MM.1S (cell line): ENCODE results near the gene CASKIN1.

Source experiments
- DNase-seq: peaks from one replicate; pipeline ENCODE4 v3.0.0-alpha.2; 2015
- H2AFZ ChIP-seq: fragments of 300-600 bp; sonication (generic); 2 replicates; pipeline ENCODE4 v1.6.0; 2016; ENCODE audit warnings: antibody characterized with exemption, low read length
- H3F3A ChIP-seq: fragments of 300-600 bp; sonication (generic); 2 replicates; pipeline ENCODE4 v1.6.1; 2016; ENCODE audit warnings: mild to moderate bottlenecking, antibody characterized with exemption, low read length, moderate library complexity, mixed read lengths; ENCODE audit not compliant: insufficient read depth
- H3K27ac ChIP-seq: fragments of 300-600 bp; sonication (generic); 2 replicates; pipeline ENCODE4 v1.5.1; 2016; ENCODE audit warnings: mild to moderate bottlenecking, low read length
- H3K27me3 ChIP-seq: fragments of 300-600 bp; sonication (generic); replicated peaks from 2 replicates; pipeline ENCODE4 v1.6.0; 2016; ENCODE audit warnings: low read length; ENCODE audit not compliant: insufficient read depth
- H3K36me3 ChIP-seq: fragments of 300-600 bp; sonication (generic); replicated peaks from 2 replicates; pipeline ENCODE4 v1.6.1; 2016; ENCODE audit warnings: mild to moderate bottlenecking, low read length, mixed read lengths; ENCODE audit not compliant: insufficient read depth
- H3K4me1 ChIP-seq: fragments of 300-600 bp; sonication (generic); 2 replicates; pipeline ENCODE4 v1.6.1; 2016; ENCODE audit warnings: low read length, mixed read lengths
- H3K4me2 ChIP-seq: fragments of 300-600 bp; sonication (generic); 2 replicates; pipeline ENCODE4 v1.6.0; 2016; ENCODE audit warnings: low read depth, low read length
- H3K4me3 ChIP-seq: fragments of 300-600 bp; sonication (generic); 2 replicates; pipeline ENCODE4 v1.5.1; 2016; ENCODE audit warnings: low read length, mixed read lengths
- H3K79me2 ChIP-seq: fragments of 300-600 bp; sonication (generic); 2 replicates; pipeline ENCODE4 v1.6.1; 2016; ENCODE audit warnings: mixed run types, low read length, mixed read lengths
- H3K9ac ChIP-seq: fragments of 300-600 bp; sonication (generic); 2 replicates; pipeline ENCODE4 v1.6.1; 2016; ENCODE audit warnings: low read length, mixed read lengths
- H3K9me2 ChIP-seq: fragments of 300-600 bp; sonication (generic); replicated peaks from 2 replicates; pipeline ENCODE4 v1.6.1; 2016; ENCODE audit warnings: mild to moderate bottlenecking, low read length, mixed read lengths; ENCODE audit not compliant: insufficient read depth
- H3K9me3 ChIP-seq: fragments of 300-600 bp; sonication (generic); replicated peaks from 2 replicates; pipeline ENCODE4 v1.6.1; 2016; ENCODE audit warnings: mild to moderate bottlenecking, low read length, mixed read lengths; ENCODE audit not compliant: insufficient read depth
- H4K20me1 ChIP-seq: fragments of 300-600 bp; sonication (generic); 2 replicates; pipeline ENCODE4 v1.6.1; 2016; ENCODE audit warnings: mild to moderate bottlenecking, low read length, moderate library complexity, mixed read lengths; ENCODE audit not compliant: insufficient read depth
- CTCF ChIP-seq: fragments of 300-600 bp; sonication (generic); IDR thresholded peaks from 2 replicates; pipeline ENCODE4 v1.5.1; 2016; ENCODE audit warnings: antibody characterized with exemption, low read length, mixed read lengths
- EZH2 ChIP-seq: fragments of 300-600 bp; sonication (generic); optimal IDR thresholded peaks from 2 replicates; pipeline ENCODE3; 2017; ENCODE audit warnings: low read depth, mild to moderate bottlenecking, antibody characterized with exemption, low read length, mixed read lengths
- EZH2phosphoT487 ChIP-seq: fragments of 300-600 bp; sonication (generic); IDR thresholded peaks from 2 replicates; pipeline ENCODE4 v1.6.1; 2018; ENCODE audit warnings: antibody characterized with exemption, low read length

Gene CASKIN1

GRCh38 chr16:2197765-2198164 lies 1.4 kb upstream of the CASKIN1 start:
- Histone ChIP-seq H3K9me3 (no peaks in the 10 kb centered on the region), H3K27me3 (peaks cover 83% of the 10 kb centered on the region), H3F3A (no peaks in the 10 kb centered on the region), H3K4me3 (no peak overlapping the region), H3K9ac (no peak overlapping the region), H3K36me3 (no peaks in the 10 kb centered on the region), H3K9me2 (no peaks in the 10 kb centered on the region), H3K27ac (no peak overlapping the region), H3K79me2 (no peaks in the 10 kb centered on the region), H3K4me1 (no peaks in the 10 kb centered on the region), H3K4me2 (no peak overlapping the region), H2AFZ (no peak overlapping the region), H4K20me1 (no peaks in the 10 kb centered on the region)
- TF ChIP-seq CTCF = no peak
- no peak for TF ChIP-seq EZH2phosphoT487
- TF ChIP-seq EZH2 = no peak
- DNase-seq = no peak

- Histone ChIP-seq H3K36me3 (no peaks in the 10 kb centered on the region), H3K4me3 (no peak overlapping the region), H3K9me3 (no peaks in the 10 kb centered on the region), H3K27me3 (peaks cover 87% of the 10 kb centered on the region), H4K20me1 (no peaks in the 10 kb centered on the region), H3K27ac (no peak overlapping the region), H3K79me2 (no peaks in the 10 kb centered on the region), H3K4me1 (no peaks in the 10 kb centered on the region), H3K9me2 (no peaks in the 10 kb centered on the region), H3F3A (no peaks in the 10 kb centered on the region), H3K9ac (no peak overlapping the region), H3K4me2 (no peak overlapping the region), H2AFZ (no peak overlapping the region)
- DNase-seq = no peak
- no peak for TF ChIP-seq EZH2phosphoT487
- peak; percentile 52 for TF ChIP-seq EZH2
Observed at GRCh38 chr16:2196981-2197511, 641 bp upstream of the CASKIN1 start.

- no peaks in the 10 kb centered on the region for H3K79me2 ChIP-seq
- H3K4me1 ChIP-seq = no peaks in the 10 kb centered on the region
- H2AFZ ChIP-seq = no peak overlapping the region
- H3K27me3 ChIP-seq = peaks cover 91% of the 10 kb centered on the region
- DNase-seq = no peak
- H3K36me3 ChIP-seq = no peaks in the 10 kb centered on the region
- no peak overlapping the region for H3K27ac ChIP-seq
- no peak overlapping the region for H3K4me3 ChIP-seq
- H3F3A ChIP-seq = no peaks in the 10 kb centered on the region
- TF ChIP-seq EZH2phosphoT487 (no peak), EZH2 (peak; percentile 60)
- no peaks in the 10 kb centered on the region for H3K9me2 ChIP-seq
- H3K4me2 ChIP-seq = no peak overlapping the region
- H4K20me1 ChIP-seq = no peaks in the 10 kb centered on the region
- H3K9me3 ChIP-seq = no peaks in the 10 kb centered on the region
- H3K9ac ChIP-seq = no peak overlapping the region
Observed at GRCh38 chr16:2195322-2196161, 863 bp downstream of the CASKIN1 start.

- H3K4me1 ChIP-seq = no peaks in the 10 kb centered on the region
- no peak overlapping the region for H3K4me2 ChIP-seq
- H3K27me3 ChIP-seq = peaks cover 90% of the 10 kb centered on the region
- no peak overlapping the region for H3K9ac ChIP-seq
- H2AFZ ChIP-seq = no peak overlapping the region
- H3K79me2 ChIP-seq = no peaks in the 10 kb centered on the region
- H3K36me3 ChIP-seq = no peaks in the 10 kb centered on the region
- DNase-seq = peak; percentile 53
- H4K20me1 ChIP-seq = no peaks in the 10 kb centered on the region
- no peak overlapping the region for H3K4me3 ChIP-seq
- no peaks in the 10 kb centered on the region for H3K9me3 ChIP-seq
- no peaks in the 10 kb centered on the region for H3K9me2 ChIP-seq
- no peak for TF ChIP-seq EZH2
- peak; percentile 62 for TF ChIP-seq CTCF
- no peaks in the 10 kb centered on the region for H3F3A ChIP-seq
- no peak overlapping the region for H3K27ac ChIP-seq
Observed at GRCh38 chr16:2194852-2195321, 1.5 kb downstream of the CASKIN1 start.
